Measurements from ENCODE around the gene CCL20.

The CCL20 gene

DNA sequence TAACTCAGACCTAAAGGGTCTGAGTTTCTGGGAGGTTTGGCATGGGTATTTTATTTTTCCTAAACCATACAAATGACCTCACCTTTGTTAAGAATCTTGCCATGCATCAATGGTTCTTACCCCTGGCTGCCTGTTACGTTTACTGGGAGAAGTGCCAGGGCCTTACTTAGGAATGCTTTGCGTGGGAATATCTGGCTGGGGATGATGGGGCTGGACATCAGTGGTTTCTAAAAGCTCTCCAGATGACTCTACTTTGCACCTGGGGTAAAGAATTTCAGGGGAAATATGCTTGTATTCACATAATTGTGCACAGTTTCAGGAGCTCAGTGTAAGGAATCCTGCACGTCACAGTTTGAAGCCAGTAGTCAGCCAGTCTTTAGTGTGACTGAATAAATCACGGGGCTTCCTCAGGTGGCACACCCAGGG lies 39.6 kb downstream of the CCL20 start:
- no peak overlapping the region for H3K4me3 ChIP-seq (ENCODE audit: low read depth, low read length)

DNA sequence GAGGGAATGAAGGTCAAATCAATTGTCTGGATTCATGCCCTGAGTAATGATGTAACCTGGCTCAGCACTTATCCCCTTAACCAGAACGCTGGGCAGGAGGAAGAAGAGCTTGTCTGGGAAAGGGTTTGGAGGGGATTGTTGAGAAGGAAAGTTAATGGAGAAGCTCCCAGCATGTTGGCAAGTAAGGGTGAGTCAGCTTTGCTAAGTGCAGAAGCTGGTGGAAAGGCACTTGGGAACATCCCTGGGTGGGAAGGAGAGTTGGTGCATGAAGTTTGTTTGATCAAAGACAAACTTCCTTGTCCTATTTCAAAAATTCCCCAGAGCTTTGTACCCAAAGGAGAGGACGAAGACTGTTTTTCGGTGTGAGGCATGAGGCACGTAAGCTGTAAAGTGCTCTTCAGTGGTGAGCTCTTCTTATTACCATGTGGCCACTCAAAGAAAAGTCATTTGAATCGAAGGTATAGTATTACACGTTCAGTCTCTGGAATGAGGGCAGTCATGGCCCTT lies 40.2 kb downstream of the CCL20 start:
- TF ChIP-seq, protein P1, sequence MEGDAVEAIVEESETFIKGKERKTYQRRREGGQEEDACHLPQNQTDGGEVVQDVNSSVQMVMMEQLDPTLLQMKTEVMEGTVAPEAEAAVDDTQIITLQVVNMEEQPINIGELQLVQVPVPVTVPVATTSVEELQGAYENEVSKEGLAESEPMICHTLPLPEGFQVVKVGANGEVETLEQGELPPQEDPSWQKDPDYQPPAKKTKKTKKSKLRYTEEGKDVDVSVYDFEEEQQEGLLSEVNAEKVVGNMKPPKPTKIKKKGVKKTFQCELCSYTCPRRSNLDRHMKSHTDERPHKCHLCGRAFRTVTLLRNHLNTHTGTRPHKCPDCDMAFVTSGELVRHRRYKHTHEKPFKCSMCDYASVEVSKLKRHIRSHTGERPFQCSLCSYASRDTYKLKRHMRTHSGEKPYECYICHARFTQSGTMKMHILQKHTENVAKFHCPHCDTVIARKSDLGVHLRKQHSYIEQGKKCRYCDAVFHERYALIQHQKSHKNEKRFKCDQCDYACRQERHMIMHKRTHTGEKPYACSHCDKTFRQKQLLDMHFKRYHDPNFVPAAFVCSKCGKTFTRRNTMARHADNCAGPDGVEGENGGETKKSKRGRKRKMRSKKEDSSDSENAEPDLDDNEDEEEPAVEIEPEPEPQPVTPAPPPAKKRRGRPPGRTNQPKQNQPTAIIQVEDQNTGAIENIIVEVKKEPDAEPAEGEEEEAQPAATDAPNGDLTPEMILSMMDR (IDR thresholded peaks at IDR 0.05; ENCODE audit: low read depth, low read length): no peak

More for the DNA sequence above, 39.6 kb downstream of the CCL20 start:
- TF ChIP-seq, protein P1 (IDR thresholded peaks at IDR 0.05; ENCODE audit: low read depth, low read length): no peak

DNA sequence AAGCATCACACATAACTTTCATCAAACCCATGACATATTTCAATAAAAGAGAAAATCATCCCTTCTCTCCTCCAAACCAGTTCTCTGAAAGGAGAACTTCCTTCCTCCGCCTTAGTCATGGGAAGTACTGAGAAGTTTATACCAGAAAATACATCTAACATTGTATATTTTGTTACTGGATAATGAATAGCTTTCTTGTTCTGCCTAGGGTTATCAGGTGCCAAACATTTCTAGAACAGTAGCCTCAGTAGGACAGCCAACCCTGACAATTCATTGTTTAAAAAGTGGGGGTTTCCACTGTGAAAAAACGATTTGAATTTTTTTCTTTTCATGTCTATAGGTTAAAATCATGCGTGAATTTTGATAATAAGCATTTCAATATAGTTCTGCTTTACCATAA lies 41.8 kb downstream of the CCL20 start:
- no peak overlapping the region for H3K4me3 ChIP-seq (ENCODE audit: low read depth, low read length)
- TF ChIP-seq, protein P1 (IDR thresholded peaks at IDR 0.05; ENCODE audit: low read depth, low read length): no peak

More for the DNA sequence above, 40.2 kb downstream of the CCL20 start:
- H3K4me3 ChIP-seq (ENCODE audit: low read depth, low read length): no peak overlapping the region

DNA sequence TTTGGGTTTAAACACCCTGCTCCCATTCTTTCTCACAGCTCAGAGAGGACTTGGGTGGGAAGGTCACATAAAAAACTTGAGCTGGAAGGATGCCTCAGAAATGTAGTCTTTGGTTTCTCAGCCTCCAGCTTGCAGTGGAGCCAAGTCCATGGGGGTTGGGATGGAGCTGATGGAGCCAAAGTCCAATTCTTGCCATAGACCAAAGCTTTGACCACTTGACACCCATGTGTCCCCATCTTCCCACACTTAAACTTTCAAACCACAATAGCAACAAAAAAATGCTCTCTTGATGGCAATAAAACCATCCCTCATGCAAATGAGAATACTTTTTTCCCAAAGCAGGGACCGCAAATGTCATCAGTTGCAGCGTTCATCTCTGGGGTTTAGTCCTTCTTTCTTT lies 43.1 kb downstream of the CCL20 start:
- no peak overlapping the region for H3K4me3 ChIP-seq (ENCODE audit: low read depth, low read length)
- TF ChIP-seq, protein P1 (IDR thresholded peaks at IDR 0.05; ENCODE audit: low read depth, low read length): no peak

DNA sequence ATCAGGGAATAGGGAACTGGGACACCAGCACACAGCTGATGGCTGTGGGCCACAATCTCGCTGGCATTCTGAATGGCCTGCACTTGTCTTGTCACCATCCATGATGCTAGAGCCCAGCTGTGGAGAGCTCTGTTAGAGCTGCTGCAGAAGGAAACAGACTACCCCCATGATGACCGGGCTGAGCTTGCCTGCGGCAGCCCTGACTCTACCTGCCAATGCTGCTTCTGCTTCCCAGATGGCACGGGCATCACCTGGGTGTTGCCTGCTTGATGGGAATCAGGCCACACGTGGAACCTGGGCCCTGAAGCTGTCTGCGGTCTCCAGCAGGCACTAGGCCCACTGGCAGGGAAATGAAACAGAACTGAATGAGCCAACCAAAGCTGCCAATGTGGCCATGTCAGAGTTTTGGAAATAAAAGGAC lies 46.6 kb downstream of the CCL20 start:
- TF ChIP-seq, protein P1 (IDR thresholded peaks at IDR 0.05; ENCODE audit: low read depth, low read length): no peak

DNA sequence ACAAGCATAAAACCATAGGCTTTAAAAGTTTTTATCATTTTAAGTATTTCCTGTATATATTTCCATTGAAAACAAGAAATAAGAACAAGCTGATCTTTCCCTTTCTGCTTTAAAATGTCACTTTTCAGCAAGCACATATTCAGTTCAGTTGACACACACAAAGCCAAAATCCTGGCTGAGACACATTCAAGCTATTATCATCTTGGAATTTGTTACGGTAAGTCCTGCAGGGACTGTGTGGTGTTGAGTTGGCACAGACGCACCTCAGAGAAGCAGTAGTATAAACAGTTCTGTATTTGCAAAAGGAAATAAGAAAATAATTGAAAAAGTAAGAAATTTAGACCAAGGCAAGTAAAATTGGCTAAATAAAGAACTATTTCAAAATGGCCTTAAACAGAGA lies 47.4 kb downstream of the CCL20 start:
- H3K4me3 ChIP-seq (ENCODE audit: low read depth, low read length): no peak overlapping the region
- TF ChIP-seq, protein P1 (IDR thresholded peaks at IDR 0.05; ENCODE audit: low read depth, low read length): no peak

More for the DNA sequence above, 46.6 kb downstream of the CCL20 start:
- no peak overlapping the region for H3K4me3 ChIP-seq (ENCODE audit: low read depth, low read length)

DNA sequence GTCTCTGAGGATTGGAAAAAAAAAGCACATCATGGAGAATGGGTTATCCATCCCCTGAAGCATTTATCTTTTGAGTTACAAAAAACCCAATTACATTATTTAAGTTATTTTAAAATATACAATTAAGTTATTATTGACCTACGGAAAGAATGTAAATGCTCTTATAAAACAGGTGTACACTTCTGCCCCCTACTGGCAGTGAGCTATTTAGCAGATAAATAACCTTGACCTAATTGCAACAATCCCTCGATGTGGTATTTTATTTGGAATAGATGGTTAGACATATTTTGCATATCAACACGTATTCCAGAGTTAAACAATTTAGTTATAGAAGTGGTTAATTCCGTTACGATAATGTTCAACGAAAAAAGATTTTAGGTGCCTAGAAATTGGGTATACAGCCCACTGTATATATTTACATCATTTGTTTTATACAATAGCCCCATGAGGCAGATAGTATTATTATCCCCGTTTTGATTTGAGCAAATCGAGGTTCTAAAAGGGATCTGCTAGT lies 48.6 kb downstream of the CCL20 start:
- TF ChIP-seq, protein P1 (IDR thresholded peaks at IDR 0.05; ENCODE audit: low read depth, low read length): peak; percentile 12; the same call in 1 of the 2 replicates
- H3K4me3 ChIP-seq (ENCODE audit: low read depth, low read length): no peak overlapping the region
